ENCODE results near the gene PLEKHG1. TPM values are rescaled to one million over a fixed set of nuclear protein-coding genes. Genes with fewer than 3 reads are reported as not detected.

PLEKHG1 gene
- total and polyA plus RNA-seq, 2 of the 13 experiments (the other 11 are each of a cell fraction or from before 2014, with no cell fraction given), result 0.03 to 0.04 TPM

DNA sequence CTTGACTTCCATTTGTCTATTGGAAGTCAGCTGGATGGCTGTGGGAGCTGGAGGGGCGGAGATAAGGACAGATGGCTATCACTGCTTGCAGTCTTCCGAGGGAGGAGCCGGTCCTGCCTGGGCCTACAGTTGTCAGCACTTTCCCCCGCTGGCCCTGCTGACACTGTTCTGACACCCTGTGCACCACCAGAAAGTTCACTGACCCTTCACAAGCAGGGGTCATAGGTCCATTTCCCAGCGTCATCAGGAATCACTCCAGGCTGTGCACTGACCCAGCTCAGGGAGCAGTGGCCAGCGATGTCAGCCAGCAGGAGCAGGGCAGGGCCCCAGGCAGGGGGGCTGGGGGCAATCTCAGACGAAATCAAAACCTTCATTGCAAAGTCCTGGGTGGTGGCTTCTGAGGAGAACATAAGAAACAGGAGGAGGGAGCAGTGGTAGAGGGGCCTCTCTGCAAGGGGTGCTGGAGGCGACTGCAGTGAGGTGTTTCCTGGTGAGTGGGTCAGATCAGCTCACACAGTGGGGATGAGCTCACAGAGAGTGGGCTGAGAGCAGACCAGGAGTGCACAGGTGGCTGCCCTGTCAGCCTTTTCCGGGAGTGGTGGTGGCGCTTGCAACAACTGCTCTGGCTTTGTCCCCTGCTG lies 26.5 kb upstream of the PLEKHG1 start (continued):
- TF ChIP-seq, protein P1, sequence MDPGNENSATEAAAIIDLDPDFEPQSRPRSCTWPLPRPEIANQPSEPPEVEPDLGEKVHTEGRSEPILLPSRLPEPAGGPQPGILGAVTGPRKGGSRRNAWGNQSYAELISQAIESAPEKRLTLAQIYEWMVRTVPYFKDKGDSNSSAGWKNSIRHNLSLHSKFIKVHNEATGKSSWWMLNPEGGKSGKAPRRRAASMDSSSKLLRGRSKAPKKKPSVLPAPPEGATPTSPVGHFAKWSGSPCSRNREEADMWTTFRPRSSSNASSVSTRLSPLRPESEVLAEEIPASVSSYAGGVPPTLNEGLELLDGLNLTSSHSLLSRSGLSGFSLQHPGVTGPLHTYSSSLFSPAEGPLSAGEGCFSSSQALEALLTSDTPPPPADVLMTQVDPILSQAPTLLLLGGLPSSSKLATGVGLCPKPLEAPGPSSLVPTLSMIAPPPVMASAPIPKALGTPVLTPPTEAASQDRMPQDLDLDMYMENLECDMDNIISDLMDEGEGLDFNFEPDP (CRISPR knock-in tag; conservative IDR thresholded peaks at IDR 0.05), result no peak
- no peak for TF ChIP-seq TEAD2 (CRISPR knock-in tag; IDR thresholded peaks at IDR 0.05)
- no peak for TF ChIP-seq ONECUT2 (CRISPR knock-in tag; IDR thresholded peaks at IDR 0.05)
- TF ChIP-seq ZNF550 (CRISPR knock-in tag; IDR thresholded peaks at IDR 0.05; ENCODE audit: borderline replicate concordance), result no peak
- no peak for TF ChIP-seq MIXL1 (CRISPR knock-in tag; IDR thresholded peaks at IDR 0.05)
- TF ChIP-seq, protein P2, sequence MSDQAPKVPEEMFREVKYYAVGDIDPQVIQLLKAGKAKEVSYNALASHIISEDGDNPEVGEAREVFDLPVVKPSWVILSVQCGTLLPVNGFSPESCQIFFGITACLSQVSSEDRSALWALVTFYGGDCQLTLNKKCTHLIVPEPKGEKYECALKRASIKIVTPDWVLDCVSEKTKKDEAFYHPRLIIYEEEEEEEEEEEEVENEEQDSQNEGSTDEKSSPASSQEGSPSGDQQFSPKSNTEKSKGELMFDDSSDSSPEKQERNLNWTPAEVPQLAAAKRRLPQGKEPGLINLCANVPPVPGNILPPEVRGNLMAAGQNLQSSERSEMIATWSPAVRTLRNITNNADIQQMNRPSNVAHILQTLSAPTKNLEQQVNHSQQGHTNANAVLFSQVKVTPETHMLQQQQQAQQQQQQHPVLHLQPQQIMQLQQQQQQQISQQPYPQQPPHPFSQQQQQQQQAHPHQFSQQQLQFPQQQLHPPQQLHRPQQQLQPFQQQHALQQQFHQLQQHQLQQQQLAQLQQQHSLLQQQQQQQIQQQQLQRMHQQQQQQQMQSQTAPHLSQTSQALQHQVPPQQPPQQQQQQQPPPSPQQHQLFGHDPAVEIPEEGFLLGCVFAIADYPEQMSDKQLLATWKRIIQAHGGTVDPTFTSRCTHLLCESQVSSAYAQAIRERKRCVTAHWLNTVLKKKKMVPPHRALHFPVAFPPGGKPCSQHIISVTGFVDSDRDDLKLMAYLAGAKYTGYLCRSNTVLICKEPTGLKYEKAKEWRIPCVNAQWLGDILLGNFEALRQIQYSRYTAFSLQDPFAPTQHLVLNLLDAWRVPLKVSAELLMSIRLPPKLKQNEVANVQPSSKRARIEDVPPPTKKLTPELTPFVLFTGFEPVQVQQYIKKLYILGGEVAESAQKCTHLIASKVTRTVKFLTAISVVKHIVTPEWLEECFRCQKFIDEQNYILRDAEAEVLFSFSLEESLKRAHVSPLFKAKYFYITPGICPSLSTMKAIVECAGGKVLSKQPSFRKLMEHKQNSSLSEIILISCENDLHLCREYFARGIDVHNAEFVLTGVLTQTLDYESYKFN (CRISPR knock-in tag; conservative IDR thresholded peaks at IDR 0.05), result no peak; the same call in 1 of the 2 replicates
- TF ChIP-seq SNRNP70 (IDR thresholded peaks at IDR 0.05; ENCODE audit: low read depth, low read length), result no peak
- TF ChIP-seq MTA1 (CRISPR knock-in tag; IDR thresholded peaks at IDR 0.05; ENCODE audit: borderline replicate concordance), result peak; percentile 84; the same call in 1 of the 2 replicates
- no peak for TF ChIP-seq SYNCRIP (IDR thresholded peaks at IDR 0.05; ENCODE audit: insufficient read depth, low read depth, low read length)
- no peak for TF ChIP-seq MXI1 (IDR thresholded peaks at IDR 0.05; ENCODE audit: borderline replicate concordance, low read depth, low read length)
- TF ChIP-seq ZFP36L1 (CRISPR knock-in tag; IDR thresholded peaks at IDR 0.05), result no peak
- peak; percentile 44; the same call in 1 of the 2 replicates for TF ChIP-seq HOXA3 (CRISPR knock-in tag; IDR thresholded peaks at IDR 0.05)
- TF ChIP-seq, protein P3, sequence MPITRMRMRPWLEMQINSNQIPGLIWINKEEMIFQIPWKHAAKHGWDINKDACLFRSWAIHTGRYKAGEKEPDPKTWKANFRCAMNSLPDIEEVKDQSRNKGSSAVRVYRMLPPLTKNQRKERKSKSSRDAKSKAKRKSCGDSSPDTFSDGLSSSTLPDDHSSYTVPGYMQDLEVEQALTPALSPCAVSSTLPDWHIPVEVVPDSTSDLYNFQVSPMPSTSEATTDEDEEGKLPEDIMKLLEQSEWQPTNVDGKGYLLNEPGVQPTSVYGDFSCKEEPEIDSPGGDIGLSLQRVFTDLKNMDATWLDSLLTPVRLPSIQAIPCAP (CRISPR knock-in tag; IDR thresholded peaks at IDR 0.05; ENCODE audit: low read depth), result no peak
- no peak for TF ChIP-seq SIN3A (IDR thresholded peaks at IDR 0.05; ENCODE audit: borderline replicate concordance, low read depth, low read length)
- TF ChIP-seq TBL1XR1 (IDR thresholded peaks at IDR 0.05; ENCODE audit: borderline replicate concordance, low read length, partially characterized antibody), result no peak
- no peak for TF ChIP-seq ZNF160 (CRISPR knock-in tag; IDR thresholded peaks at IDR 0.05)
- TF ChIP-seq RARA (CRISPR knock-in tag; IDR thresholded peaks at IDR 0.05), result peak; percentile 72
- TF ChIP-seq NFE2L2 (IDR thresholded peaks at IDR 0.05; ENCODE audit: low read length), result no peak
- TF ChIP-seq ZNF670 (CRISPR knock-in tag; IDR thresholded peaks at IDR 0.05; ENCODE audit: borderline replicate concordance), result no peak
- TF ChIP-seq ZNF674 (CRISPR knock-in tag; IDR thresholded peaks at IDR 0.05; ENCODE audit: low read depth), result no peak
- no peak for TF ChIP-seq ZNF3 (CRISPR knock-in tag; IDR thresholded peaks at IDR 0.05)

All from HepG2 (cell line).